Neuronal stem cell (in vitro differentiated cells): Measurements from ENCODE around the gene RPL7A.

Experiments used
- DNase-seq: peaks from one replicate; pipeline ENCODE4 v3.0.0-alpha.2; 2013; ENCODE audit warnings: low spot score
- H2AFZ ChIP-seq: one replicate; pipeline ENCODE4 v1.6.1; 2013; ENCODE audit warnings: mild to moderate bottlenecking, low read length, inconsistent platforms
- H2AK5ac ChIP-seq: 2 replicates; pipeline ENCODE4 v1.6.1; 2013; ENCODE audit warnings: low read depth, mild to moderate bottlenecking, inconsistent platforms, low read length, moderate library complexity, mixed read lengths
- H2BK120ac ChIP-seq: 2 replicates; pipeline ENCODE4 v1.6.1; 2013; ENCODE audit warnings: low read depth, mild to moderate bottlenecking, inconsistent platforms, low read length, moderate library complexity, mixed read lengths
- H2BK12ac ChIP-seq: one replicate; pipeline ENCODE4 v1.6.1; 2013; ENCODE audit warnings: low read length, inconsistent platforms
- H2BK15ac ChIP-seq: 2 replicates; pipeline ENCODE4 v1.6.1; 2013; ENCODE audit warnings: mild to moderate bottlenecking, low read length, inconsistent platforms, mixed read lengths
- H2BK5ac ChIP-seq: one replicate; pipeline ENCODE4 v1.6.1; 2013; ENCODE audit warnings: inconsistent platforms, mild to moderate bottlenecking, low read length, moderate library complexity
- H3K14ac ChIP-seq: one replicate; pipeline ENCODE4 v1.6.1; 2013; ENCODE audit warnings: low read length, inconsistent platforms
- H3K18ac ChIP-seq: 2 replicates; pipeline ENCODE4 v1.6.1; 2013; ENCODE audit warnings: low read length, inconsistent platforms
- H3K23ac ChIP-seq: 2 replicates; pipeline ENCODE4 v1.6.1; 2013; ENCODE audit warnings: low read depth, mild to moderate bottlenecking, mixed read lengths, low read length, inconsistent platforms; ENCODE audit not compliant: poor library complexity
- H3K27ac ChIP-seq: replicated peaks from 3 replicates; pipeline ENCODE4 v1.5.1; 2013; ENCODE audit warnings: low read length, inconsistent platforms
- H3K27me3 ChIP-seq, 3 experiments: 2 replicates each; pipeline ENCODE4 v1.6.1; 2013; ENCODE audit warnings: low read length in 3 of 3, mild to moderate bottlenecking in 2 of 3, inconsistent platforms in 1 of 3, low read depth in 1 of 3, mixed read lengths in 1 of 3, moderate library complexity in 1 of 3; ENCODE audit not compliant: control insufficient read depth in 3 of 3, insufficient read depth in 3 of 3
- H3K36me3 ChIP-seq, 2 donors: replicated peaks in 1 of 2; 2 replicates each; pipeline ENCODE4 v1.6.1; 2013; ENCODE audit warnings: low read length in 2 of 2; ENCODE audit not compliant: control insufficient read depth in 2 of 2, insufficient read depth in 2 of 2
- H3K4ac ChIP-seq: 2 replicates; pipeline ENCODE4 v1.6.1; 2013; ENCODE audit warnings: inconsistent platforms, mild to moderate bottlenecking, low read length, moderate library complexity
- H3K4me1 ChIP-seq, 2 donors: 1 replicate in 1 of 2; 2 replicates in 1 of 2; pipeline ENCODE4 v1.6.1; 2013; ENCODE audit warnings: low read length in 2 of 2, low read depth in 1 of 2; ENCODE audit not compliant: control insufficient read depth in 2 of 2, insufficient read depth in 1 of 2
- H3K4me2 ChIP-seq: one replicate; pipeline ENCODE4 v1.6.1; 2013; ENCODE audit warnings: mild to moderate bottlenecking, low read length, inconsistent platforms; ENCODE audit not compliant: insufficient read depth, poor library complexity, severe bottlenecking
- H3K4me3 ChIP-seq, 2 donors: 2 replicates each; pipeline ENCODE4 v1.5.1; 2013; ENCODE audit warnings: low read length in 2 of 2, mild to moderate bottlenecking in 2 of 2, inconsistent platforms in 1 of 2, moderate library complexity in 1 of 2
- H3K79me1 ChIP-seq: one replicate; pipeline ENCODE4 v1.6.1; 2013; ENCODE audit warnings: low read depth, mild to moderate bottlenecking, inconsistent platforms, low read length, moderate library complexity
- H3K9ac ChIP-seq: one replicate; pipeline ENCODE4 v1.6.1; 2013; ENCODE audit warnings: mild to moderate bottlenecking, low read depth, low read length, inconsistent platforms; ENCODE audit not compliant: poor library complexity
- H3K9me3 ChIP-seq, 2 donors: replicated peaks in 1 of 2; 2 replicates each; pipeline versions ENCODE3 to v1.6.1; 2013; ENCODE audit warnings: low read length in 2 of 2, mild to moderate bottlenecking in 2 of 2, inconsistent platforms in 1 of 2, low read depth in 1 of 2, mixed read lengths in 1 of 2, moderate library complexity in 1 of 2; ENCODE audit not compliant: control insufficient read depth in 2 of 2, insufficient read depth in 1 of 2
- H4K8ac ChIP-seq: one replicate; pipeline ENCODE4 v1.6.1; 2013; ENCODE audit warnings: low read depth, mild to moderate bottlenecking, inconsistent platforms, low read length, moderate library complexity
- H4K91ac ChIP-seq: one replicate; pipeline ENCODE4 v1.6.1; 2013; ENCODE audit warnings: low read length, low read depth, mild to moderate bottlenecking, inconsistent platforms; ENCODE audit not compliant: poor library complexity
- WGBS, 2 donors: extraction: QIAGEN DNeasy Blood & Tissue Kit; methylation state at CpG; one replicate each; pipeline ENCODE4 v1.1.7; 2013; ENCODE audit warnings: missing lambda C conversion rate in 2 of 2, mixed read lengths in 1 of 2; ENCODE audit not compliant: insufficient read length in 2 of 2, insufficient replicate concordance in 1 of 2; ENCODE audit errors: extremely low coverage in 2 of 2; 5-methylcytosine and 5-hydroxymethylcytosine counted together

RPL7A gene

DNA sequence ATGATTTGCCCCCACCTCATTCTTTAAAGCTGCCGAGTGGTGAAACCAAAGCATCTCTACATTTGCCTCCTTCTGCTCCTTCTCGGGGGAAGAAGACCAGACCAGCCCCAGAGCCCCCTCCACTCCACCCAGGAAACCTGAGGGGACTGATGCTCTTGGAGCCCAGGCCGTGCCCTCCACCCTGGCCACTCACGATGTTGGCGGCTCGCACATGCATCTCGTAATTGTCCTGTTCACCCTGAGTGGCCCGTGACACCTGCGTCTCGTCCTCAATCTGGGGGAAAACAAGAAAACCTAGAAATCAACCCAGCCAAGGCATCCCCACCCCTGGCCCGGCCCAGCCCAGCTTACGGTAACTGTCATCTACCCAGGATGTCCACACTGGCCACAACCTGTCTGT lies 3.0 kb upstream of the RPL7A start:
- no peak overlapping the region for H3K14ac ChIP-seq
- H3K4me2 ChIP-seq = no peak overlapping the region
- peaks cover 25% of the 10 kb centered on the region for H3K79me1 ChIP-seq
- no peaks in the 10 kb centered on the region for H3K27me3 ChIP-seq
- H4K91ac ChIP-seq = no peak overlapping the region
- H3K4ac ChIP-seq = no peak overlapping the region
- peaks cover 70 to 81% of the 10 kb centered on the region in 2 donors for H3K36me3 ChIP-seq
- no peak overlapping the region for H3K23ac ChIP-seq
- no peak overlapping the region for H2BK120ac ChIP-seq
- H2AK5ac ChIP-seq = no peak overlapping the region
- H3K4me1 ChIP-seq = peaks cover 7 to 15% of the 10 kb centered on the region in 2 donors
- H3K9me3 ChIP-seq = no peaks in the 10 kb centered on the region
- H3K27ac ChIP-seq = no peak overlapping the region
- DNase-seq = no peak
- WGBS, 2 donors = no CpG with 5 or more reads among the region's 12 CpGs
- H3K18ac ChIP-seq = no peak overlapping the region
- H3K4me3 ChIP-seq = no peak overlapping the region
- H2BK15ac ChIP-seq = no peak overlapping the region
- no peak overlapping the region for H4K8ac ChIP-seq
- H2AFZ ChIP-seq = no peak overlapping the region
- H2BK5ac ChIP-seq = no peak overlapping the region
- no peak overlapping the region for H3K9ac ChIP-seq
- H2BK12ac ChIP-seq = no peak overlapping the region

DNA sequence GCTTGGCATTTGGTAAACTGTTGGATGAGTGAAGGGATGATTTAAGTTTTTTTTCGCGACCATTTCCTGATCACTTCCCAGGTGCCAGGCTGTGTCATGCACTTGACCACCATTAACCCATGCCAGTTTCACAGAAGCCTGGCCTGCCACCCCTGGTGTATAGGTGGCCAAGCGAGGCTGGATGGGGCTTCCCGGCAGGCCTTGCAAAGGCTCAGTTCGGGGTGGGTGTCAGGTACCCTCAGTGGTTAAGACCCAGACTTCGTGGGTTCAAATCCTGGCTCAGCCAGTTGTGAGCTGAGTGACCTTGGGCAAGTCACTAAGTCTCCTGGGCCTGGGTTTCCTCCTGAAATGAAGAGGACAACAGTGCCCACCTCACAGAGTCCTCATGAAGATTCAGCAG lies 2.4 kb upstream of the RPL7A start:
- peaks cover 70 to 81% of the 10 kb centered on the region in 2 donors for H3K36me3 ChIP-seq
- no peak overlapping the region for H2BK12ac ChIP-seq
- no peak overlapping the region for H2AK5ac ChIP-seq
- H2BK5ac ChIP-seq = no peak overlapping the region
- H3K4me2 ChIP-seq = no peak overlapping the region
- no peak overlapping the region for H4K91ac ChIP-seq
- peaks cover 7 to 15% of the 10 kb centered on the region in 2 donors for H3K4me1 ChIP-seq
- DNase-seq = no peak
- H3K27me3 ChIP-seq = no peaks in the 10 kb centered on the region
- WGBS, 2 donors = no CpG with 5 or more reads among the region's 6 CpGs
- H3K23ac ChIP-seq = no peak overlapping the region
- no peak overlapping the region for H3K4ac ChIP-seq
- H3K27ac ChIP-seq = no peak overlapping the region
- H3K18ac ChIP-seq = no peak overlapping the region
- peak overlapping the region in 1 of 2 donors; percentile 59 for H3K4me3 ChIP-seq
- no peak overlapping the region for H2AFZ ChIP-seq
- no peak overlapping the region for H2BK15ac ChIP-seq
- no peak overlapping the region for H4K8ac ChIP-seq
- no peak overlapping the region for H3K9ac ChIP-seq
- H3K14ac ChIP-seq = no peak overlapping the region
- H2BK120ac ChIP-seq = no peak overlapping the region
- H3K79me1 ChIP-seq = peaks cover 25% of the 10 kb centered on the region
- no peaks in the 10 kb centered on the region for H3K9me3 ChIP-seq

DNA sequence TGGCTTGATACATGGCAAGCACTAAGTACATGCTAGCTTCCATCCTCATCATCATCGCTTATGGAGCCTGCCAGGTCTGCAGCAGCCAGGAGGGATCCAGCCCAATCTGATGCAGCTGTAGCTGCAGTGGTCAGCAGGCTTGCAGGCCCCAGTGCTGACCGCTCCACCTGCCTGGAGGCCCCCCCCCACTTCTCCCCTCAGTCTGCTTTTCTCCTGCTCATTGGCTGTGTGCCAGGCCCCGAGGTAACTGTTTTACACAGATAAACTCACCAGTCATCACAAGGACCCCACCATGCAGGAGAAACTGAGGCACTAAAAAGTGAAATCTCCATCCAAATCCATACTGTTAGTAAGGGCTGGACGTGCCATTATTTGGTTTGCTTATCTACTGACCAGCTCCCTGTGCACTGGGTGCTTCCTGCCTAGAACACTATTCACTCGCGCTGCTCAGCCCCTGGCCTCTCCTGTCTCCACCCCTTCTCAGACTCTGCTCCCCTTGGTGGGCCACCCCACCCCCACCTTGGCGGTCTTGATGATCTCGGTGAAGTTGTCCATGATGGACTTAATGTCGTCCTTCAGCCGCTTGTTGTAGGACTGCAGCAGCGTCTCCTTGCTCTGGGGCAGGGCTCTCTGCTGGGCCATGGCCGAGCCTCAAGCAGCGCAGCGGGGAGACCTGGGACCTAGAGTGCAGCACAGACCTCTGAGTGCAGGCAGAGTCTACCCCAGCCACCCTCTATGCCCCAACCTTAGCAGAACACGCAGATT lies 1.8 kb upstream of the RPL7A start:
- no peaks in the 10 kb centered on the region for H3K27me3 ChIP-seq
- no peak overlapping the region for H3K14ac ChIP-seq
- H3K27ac ChIP-seq = no peak overlapping the region
- peak overlapping the region; percentile 92 for H3K9ac ChIP-seq
- no CpG with 5 or more reads among the region's 15 CpGs for WGBS, 2 donors
- peak overlapping the region; percentile 18 for H3K18ac ChIP-seq
- H3K9me3 ChIP-seq = no peaks in the 10 kb centered on the region
- H2BK12ac ChIP-seq = no peak overlapping the region
- H2AFZ ChIP-seq = no peak overlapping the region
- peak overlapping the region; percentile 89 to 100 for H3K4me3 ChIP-seq
- H3K79me1 ChIP-seq = peaks cover 25% of the 10 kb centered on the region
- peak overlapping the region; percentile 86 for H3K4me2 ChIP-seq
- H3K23ac ChIP-seq = peak overlapping the region; percentile 8
- DNase-seq = no peak
- peaks cover 7 to 15% of the 10 kb centered on the region in 2 donors for H3K4me1 ChIP-seq
- peaks cover 71 to 81% of the 10 kb centered on the region in 2 donors for H3K36me3 ChIP-seq
- no peak overlapping the region for H2AK5ac ChIP-seq
- peak overlapping the region; percentile 2 for H2BK5ac ChIP-seq
- no peak overlapping the region for H4K91ac ChIP-seq
- H4K8ac ChIP-seq = no peak overlapping the region
- no peak overlapping the region for H2BK15ac ChIP-seq
- H3K4ac ChIP-seq = no peak overlapping the region
- no peak overlapping the region for H2BK120ac ChIP-seq

- Histone ChIP-seq H2BK12ac (no peak overlapping the region), H3K4me1 (peaks cover 7 to 15% of the 10 kb centered on the region in 2 donors), H3K9me3 (peaks cover 0 to 5% of the 10 kb centered on the region in 2 donors), H2AFZ (peak overlapping the region; percentile 89), H3K23ac (no peak overlapping the region), H3K9ac (peak overlapping the region; percentile 91), H3K27me3 (no peaks in the 10 kb centered on the region), H3K4me2 (peak overlapping the region; percentile 86), H3K4ac (no peak overlapping the region), H3K79me1 (peaks cover 25% of the 10 kb centered on the region), H3K36me3 (peaks cover 72 to 81% of the 10 kb centered on the region in 2 donors), H4K8ac (no peak overlapping the region), H4K91ac (no peak overlapping the region), H2BK120ac (no peak overlapping the region), H3K27ac (peak overlapping the region; percentile 70), H3K14ac (peak overlapping the region; percentile 94), H3K18ac (peak overlapping the region; percentile 94), H3K4me3 (peak overlapping the region; percentile 89 to 100), H2BK5ac (peak overlapping the region; percentile 80), H2BK15ac (no peak overlapping the region), H2AK5ac (no peak overlapping the region)
- peak; percentile 42 for DNase-seq
- no CpG with 5 or more reads among the region's 41 CpGs for WGBS, 2 donors
Observed at GRCh38 chr9:133347515-133347984, 468 bp upstream of the RPL7A start.
